ENCODE measurements around the gene C22orf23.

- TF ChIP-seq CTCF (IDR thresholded peaks at IDR 0.05; ENCODE audit: insufficient read depth, low read length, poor library complexity, severe bottlenecking) (no peak), EZH2phosphoT487 (conservative IDR thresholded peaks at IDR 0.05; ENCODE audit: low read length) (no peak)
These were observed 21.5 kb downstream of the C22orf23 start for GRCh38 chr22:37931893-37932389.
